Tibial nerve (tissue), 4 donors: Measurements from ENCODE around the gene LGI4. TPM values are rescaled to one million over a fixed set of nuclear protein-coding genes. Genes with fewer than 3 reads are reported as not detected.
A peak's percentile ranks its signal among the peaks of the same experiment; 100 is the strongest.

Source experiments
- DNase-seq, 2 donors: peaks; one replicate each; pipeline ENCODE4 v3.0.0-alpha.2; 2019; ENCODE audit warnings: low spot score in 2 of 2
- H3K27ac ChIP-seq, 4 donors: fragments of 200-600 bp; sonication (generic) in 3 of 4; one replicate each; pipeline ENCODE4 v1.5.1; 2017 to 2019; ENCODE audit warnings: mild to moderate bottlenecking in 1 of 4
- H3K27me3 ChIP-seq, 2 donors: fragments of 200-600 bp; sonication (generic) in 1 of 2; one replicate each; pipeline versions ENCODE4 v1.5.1 to v1.6.0; 2017 to 2019
- H3K36me3 ChIP-seq, 3 donors: fragments of 200-600 bp; sonication (generic); one replicate each; pipeline ENCODE4 v1.5.1; 2018 to 2019
- H3K4me1 ChIP-seq, 4 donors: fragments of 200-600 bp; sonication (generic) in 3 of 4; one replicate each; pipeline ENCODE4 v1.5.1; 2017 to 2019
- H3K4me3 ChIP-seq, 4 donors: fragments of 200-600 bp; sonication (generic) in 3 of 4; one replicate each; pipeline ENCODE4 v1.5.1; 2017 to 2019; ENCODE audit warnings: mild to moderate bottlenecking in 1 of 4, moderate library complexity in 1 of 4
- H3K9me3 ChIP-seq, 4 donors: fragments of 200-600 bp; sonication (generic) in 3 of 4; one replicate each; pipeline ENCODE4 v1.5.1; 2017 to 2019
- EP300 ChIP-seq, 2 donors: sonication (generic); formaldehyde crosslinking; IDR thresholded peaks; one replicate each; pipeline ENCODE4 v1.6.1; 2017; ENCODE audit warnings: antibody characterized with exemption in 2 of 2, mild to moderate bottlenecking in 1 of 2
- POLR2A ChIP-seq, 2 donors: fragments of 450-650 bp; IDR thresholded peaks; one replicate each; pipeline ENCODE4 v1.6.1; 2017; ENCODE audit warnings: antibody characterized with exemption in 2 of 2, mild to moderate bottlenecking in 2 of 2, moderate library complexity in 2 of 2
- WGBS, 2 donors: methylation state at CpG; one replicate each; pipeline ENCODE4 v1.1.5; 2018; 5-methylcytosine and 5-hydroxymethylcytosine counted together
- total RNA-seq, 4 donors: library from RNA; depleted of rRNA; stranded (reverse); fragments of >200 nt; gene quantifications; one replicate each; pipeline ENCODE4 v1.1.0, GENCODE V29; 2016
- TF ChIP-seq, protein P1 (sequence below), 5 experiments: fragments of 200-600 bp in 3 of 5; fragments of 450-650 bp in 2 of 5; sonication (generic) in 3 of 5; IDR thresholded peaks; one replicate each; pipeline ENCODE4 v1.5.1; 2016 to 2019; ENCODE audit warnings: antibody characterized with exemption in 5 of 5, mild to moderate bottlenecking in 3 of 5, moderate library complexity in 2 of 5

The LGI4 gene
- total RNA-seq, 4 donors from 2014 or later: 207 to 323 (median 302) TPM

DNA sequence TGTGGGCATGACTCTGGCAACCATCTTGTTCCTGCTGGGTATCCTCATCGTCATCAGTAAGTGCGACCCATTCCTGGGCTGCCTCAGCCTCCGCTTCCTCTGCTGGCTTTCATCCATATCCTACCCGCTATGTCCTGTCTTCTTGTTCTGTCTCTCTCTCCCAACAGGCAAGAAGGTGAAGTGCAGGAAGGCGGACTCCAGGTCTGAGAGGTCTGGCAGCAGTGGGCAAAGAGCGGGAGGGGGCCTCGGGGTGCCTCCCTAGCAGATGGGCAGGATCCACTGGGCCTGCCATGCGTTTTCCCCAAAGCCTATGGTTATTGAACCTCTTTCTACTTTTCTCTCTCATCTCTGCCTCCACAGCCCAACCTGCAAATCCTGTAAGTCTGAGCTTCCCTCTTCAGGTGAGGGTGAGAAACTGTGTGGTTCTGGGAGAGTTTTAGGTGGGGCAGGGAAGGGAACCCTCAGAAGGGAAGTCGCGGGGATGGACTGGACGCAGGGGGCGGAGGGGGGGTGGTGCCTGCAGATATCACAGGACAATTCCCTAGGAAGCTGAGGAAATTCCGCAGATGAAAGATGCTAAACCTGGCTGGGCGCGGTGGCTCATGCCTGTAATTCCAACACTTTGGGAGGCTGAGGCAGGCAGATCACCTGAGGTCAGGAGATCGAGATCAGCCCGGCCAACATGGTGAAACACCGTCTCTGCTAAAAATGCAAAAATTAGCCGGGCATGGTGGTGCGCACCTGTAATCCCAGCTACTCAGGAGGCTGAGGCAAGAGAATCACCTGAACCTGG lies 16.6 kb upstream of the LGI4 start:
- 87 to 89% methylated on average over 20 of the region's 20 CpGs for WGBS, 2 donors
- H3K9me3 ChIP-seq: no peaks in the 10 kb centered on the region
- no peaks in the 10 kb centered on the region for H3K36me3 ChIP-seq
- no peak for DNase-seq
- H3K27me3 ChIP-seq: peaks cover 0 to 32% of the 10 kb centered on the region in 2 donors
- peaks cover 0 to 34% (median 5%) of the 10 kb centered on the region in 4 donors for H3K4me1 ChIP-seq
- TF ChIP-seq, protein P1, sequence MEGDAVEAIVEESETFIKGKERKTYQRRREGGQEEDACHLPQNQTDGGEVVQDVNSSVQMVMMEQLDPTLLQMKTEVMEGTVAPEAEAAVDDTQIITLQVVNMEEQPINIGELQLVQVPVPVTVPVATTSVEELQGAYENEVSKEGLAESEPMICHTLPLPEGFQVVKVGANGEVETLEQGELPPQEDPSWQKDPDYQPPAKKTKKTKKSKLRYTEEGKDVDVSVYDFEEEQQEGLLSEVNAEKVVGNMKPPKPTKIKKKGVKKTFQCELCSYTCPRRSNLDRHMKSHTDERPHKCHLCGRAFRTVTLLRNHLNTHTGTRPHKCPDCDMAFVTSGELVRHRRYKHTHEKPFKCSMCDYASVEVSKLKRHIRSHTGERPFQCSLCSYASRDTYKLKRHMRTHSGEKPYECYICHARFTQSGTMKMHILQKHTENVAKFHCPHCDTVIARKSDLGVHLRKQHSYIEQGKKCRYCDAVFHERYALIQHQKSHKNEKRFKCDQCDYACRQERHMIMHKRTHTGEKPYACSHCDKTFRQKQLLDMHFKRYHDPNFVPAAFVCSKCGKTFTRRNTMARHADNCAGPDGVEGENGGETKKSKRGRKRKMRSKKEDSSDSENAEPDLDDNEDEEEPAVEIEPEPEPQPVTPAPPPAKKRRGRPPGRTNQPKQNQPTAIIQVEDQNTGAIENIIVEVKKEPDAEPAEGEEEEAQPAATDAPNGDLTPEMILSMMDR (IDR thresholded peaks at IDR 0.05): no peak
- TF ChIP-seq POLR2A (IDR thresholded peaks at IDR 0.05) (no peak), EP300 (IDR thresholded peaks at IDR 0.05) (no peak)
- H3K4me3 ChIP-seq: no peak overlapping the region
- no peak overlapping the region for H3K27ac ChIP-seq

DNA sequence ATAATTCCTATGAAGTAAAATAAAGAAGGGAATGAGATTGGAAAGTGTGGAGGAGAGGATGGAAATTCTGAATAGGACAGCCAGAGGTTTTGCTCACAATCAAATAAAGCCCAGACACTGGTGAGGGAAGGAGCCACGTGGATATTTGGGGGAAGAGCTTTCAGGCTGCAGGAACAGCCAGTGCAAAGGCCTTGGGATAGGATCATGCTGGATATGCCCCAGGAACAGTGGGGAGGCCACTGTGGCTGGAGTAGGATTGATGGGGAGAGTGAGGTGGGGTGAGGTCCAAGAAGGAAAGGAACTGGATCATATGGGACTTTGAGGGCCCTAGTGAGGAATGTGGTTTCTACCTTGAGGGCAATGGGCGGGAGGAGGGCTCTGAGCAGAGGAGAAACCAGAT lies 15.6 kb upstream of the LGI4 start:
- WGBS, 2 donors: 70 to 73% methylated on average over 2 of the region's 2 CpGs
- H3K9me3 ChIP-seq: no peaks in the 10 kb centered on the region
- H3K4me3 ChIP-seq: no peak overlapping the region
- no peak for DNase-seq
- H3K36me3 ChIP-seq: no peaks in the 10 kb centered on the region
- TF ChIP-seq, protein P1 (IDR thresholded peaks at IDR 0.05): no peak
- TF ChIP-seq EP300 (IDR thresholded peaks at IDR 0.05) (no peak), POLR2A (IDR thresholded peaks at IDR 0.05) (no peak)
- peaks cover 0 to 24% of the 10 kb centered on the region in 2 donors for H3K27me3 ChIP-seq
- H3K4me1 ChIP-seq: peaks cover 0 to 24% (median 3%) of the 10 kb centered on the region in 4 donors
- no peak overlapping the region for H3K27ac ChIP-seq

DNA sequence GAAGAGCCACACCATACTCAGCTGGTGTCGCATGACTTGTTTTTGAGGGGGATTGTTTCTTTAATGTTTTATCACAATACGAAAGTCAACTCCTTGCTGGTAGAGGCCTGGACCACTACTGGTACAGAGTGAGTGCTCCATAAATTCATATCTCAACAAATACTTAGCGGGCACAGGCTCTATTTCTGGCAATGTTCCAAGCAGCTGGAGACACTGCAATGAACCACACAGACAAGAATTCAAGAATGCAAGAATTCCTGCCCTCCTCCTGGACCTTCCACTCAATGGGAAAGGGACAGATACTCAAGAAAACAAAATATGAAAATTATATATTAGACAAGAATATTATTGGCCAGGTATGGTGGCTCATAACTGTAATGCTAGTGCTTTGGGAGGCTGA lies 14.6 kb upstream of the LGI4 start:
- Histone ChIP-seq H3K36me3 (no peaks in the 10 kb centered on the region), H3K27me3 (peaks cover 0 to 14% of the 10 kb centered on the region in 2 donors), H3K27ac (no peak overlapping the region), H3K4me3 (no peak overlapping the region), H3K9me3 (no peaks in the 10 kb centered on the region), H3K4me1 (peaks cover 0 to 23% (median 3%) of the 10 kb centered on the region in 4 donors)
- WGBS, 2 donors: 74 to 81% methylated on average over 3 of the region's 3 CpGs
- no peak for DNase-seq
- TF ChIP-seq POLR2A (IDR thresholded peaks at IDR 0.05): no peak
- no peak for TF ChIP-seq EP300 (IDR thresholded peaks at IDR 0.05)
- TF ChIP-seq, protein P1 (IDR thresholded peaks at IDR 0.05): no peak

DNA sequence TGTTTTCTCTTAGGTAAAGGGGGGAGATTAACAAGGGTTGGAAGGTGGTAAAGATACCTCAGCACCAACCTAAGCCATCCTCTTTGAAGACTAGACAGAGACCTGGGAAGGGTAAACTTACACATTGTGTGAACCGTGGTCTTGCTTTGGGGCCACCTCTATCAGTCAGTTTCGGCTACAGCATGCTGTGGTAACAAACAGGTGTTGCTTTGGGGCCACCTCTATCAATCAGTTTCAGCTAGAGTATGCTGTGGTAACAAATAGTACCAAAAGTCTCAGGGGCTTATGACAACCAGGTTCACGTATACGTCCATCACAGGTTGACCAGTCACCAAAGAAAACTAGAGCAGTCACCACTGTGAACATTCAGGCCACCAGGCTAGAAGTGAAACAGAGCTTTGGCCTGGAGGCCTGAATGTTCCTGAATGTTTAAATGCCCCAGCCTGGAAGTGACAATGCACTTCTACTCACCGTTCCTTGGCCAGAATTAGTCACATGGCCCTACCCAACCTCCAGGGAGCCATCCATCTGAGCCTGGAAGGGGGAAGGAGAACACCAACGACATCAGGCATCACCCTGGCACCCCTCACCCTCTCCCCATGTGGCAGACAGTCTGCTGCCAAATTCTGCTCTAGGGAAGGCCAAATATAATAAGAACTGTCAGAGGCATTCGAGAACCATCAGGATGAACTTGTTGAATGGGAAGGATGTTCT lies 12.0 kb upstream of the LGI4 start:
- WGBS, 2 donors: 61 to 68% methylated on average over 7 of the region's 7 CpGs
- Histone ChIP-seq H3K27me3 (no peaks in the 10 kb centered on the region), H3K9me3 (no peaks in the 10 kb centered on the region), H3K27ac (peak overlapping the region in 1 of 4 donors; percentile 8), H3K4me3 (no peak overlapping the region), H3K36me3 (no peaks in the 10 kb centered on the region), H3K4me1 (peaks cover 0 to 34% (median 15%) of the 10 kb centered on the region in 4 donors)
- no peak for DNase-seq
- no peak for TF ChIP-seq EP300 (IDR thresholded peaks at IDR 0.05)
- TF ChIP-seq, protein P1 (IDR thresholded peaks at IDR 0.05): no peak
- TF ChIP-seq POLR2A (IDR thresholded peaks at IDR 0.05): no peak
